T-helper 9 cell (primary cell): Measurements from ENCODE around the gene C19orf67.

Experiments
- DNase-seq: peaks from one replicate; pipeline ENCODE4 v3.0.0-alpha.2; 2020

C19orf67 gene

DNA sequence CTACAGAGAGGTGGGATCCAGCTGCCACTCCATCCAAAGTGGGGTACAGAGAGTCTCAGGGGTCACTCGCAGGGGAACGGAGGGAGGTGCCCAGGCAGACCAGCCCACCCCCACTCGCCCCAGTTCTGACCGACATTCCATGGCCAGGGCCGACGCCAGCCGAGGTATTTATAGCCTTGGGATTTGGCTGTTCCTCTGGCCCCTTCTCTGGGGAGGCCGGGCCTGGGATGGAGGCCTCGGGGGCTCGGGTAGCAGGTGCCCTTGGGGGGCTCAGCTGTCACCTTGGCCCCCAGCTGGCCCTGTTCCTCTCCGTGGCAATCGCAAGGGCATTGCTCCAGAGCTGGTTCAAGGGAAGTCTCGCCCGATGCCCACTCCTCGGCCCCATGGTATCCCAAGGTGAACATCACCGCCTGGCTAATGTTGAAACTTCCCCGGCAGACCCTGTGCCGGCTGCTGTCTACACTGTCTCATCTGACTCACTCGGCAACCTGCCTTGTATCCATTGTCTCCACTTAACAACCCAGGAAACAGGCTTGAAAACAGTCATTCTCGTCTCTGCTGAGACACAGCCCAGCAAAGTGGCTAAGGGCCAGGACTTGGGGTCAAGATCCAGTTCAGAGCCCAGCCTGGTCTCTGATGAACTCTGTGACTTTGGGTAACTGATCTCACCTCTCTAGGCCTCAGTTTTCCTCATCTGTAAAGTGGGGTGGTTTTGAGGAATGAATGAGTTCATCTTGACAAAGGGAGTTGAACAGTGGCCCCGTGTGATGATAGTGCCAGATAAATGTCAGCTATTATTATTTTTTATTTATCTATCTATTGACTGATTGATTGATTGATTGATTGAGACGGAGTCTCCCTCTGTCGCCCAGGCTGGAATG is 22.2 kb upstream of the C19orf67 start:
- no peak for DNase-seq

DNA sequence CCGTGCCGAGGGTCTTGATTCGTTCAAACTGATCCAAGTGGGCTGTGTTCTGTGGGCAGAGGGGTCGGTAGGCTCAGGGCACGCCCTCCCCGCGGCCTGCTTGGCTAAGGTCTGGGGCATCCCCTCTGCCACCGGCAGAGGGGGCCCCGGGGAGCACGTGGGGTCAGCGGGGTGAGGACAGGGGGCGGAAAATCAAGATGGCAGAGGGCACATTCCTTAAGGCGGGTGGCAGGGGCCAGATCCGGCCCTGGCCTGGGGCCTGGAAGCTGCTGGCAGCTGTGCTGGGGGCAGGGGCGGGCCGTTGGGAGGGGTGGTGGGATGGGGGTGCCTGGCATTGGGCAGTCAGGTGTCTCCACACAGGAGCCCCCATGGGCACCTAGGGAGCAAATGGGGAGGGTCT is 21.3 kb upstream of the C19orf67 start:
- DNase-seq = no peak

DNA sequence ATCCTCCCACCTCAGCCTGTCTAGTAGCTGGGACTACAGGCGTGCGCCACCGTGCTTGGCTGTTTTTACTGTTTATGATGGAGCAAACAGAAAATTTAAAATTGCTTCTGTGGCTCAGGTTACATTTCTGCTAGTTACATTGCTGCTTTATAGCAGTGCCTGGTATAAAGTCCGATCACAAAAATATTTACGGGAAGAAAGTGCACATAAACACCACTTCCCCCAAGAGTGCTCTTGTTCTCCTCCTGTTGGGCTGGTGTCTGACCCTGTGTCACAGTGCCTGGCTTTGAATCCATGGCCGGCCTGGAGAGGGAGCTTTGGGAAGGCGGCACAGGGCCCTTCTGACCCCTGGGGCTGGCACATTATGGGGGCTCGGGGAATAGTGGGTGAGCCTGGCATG is 20.1 kb upstream of the C19orf67 start:
- DNase-seq = no peak

DNA sequence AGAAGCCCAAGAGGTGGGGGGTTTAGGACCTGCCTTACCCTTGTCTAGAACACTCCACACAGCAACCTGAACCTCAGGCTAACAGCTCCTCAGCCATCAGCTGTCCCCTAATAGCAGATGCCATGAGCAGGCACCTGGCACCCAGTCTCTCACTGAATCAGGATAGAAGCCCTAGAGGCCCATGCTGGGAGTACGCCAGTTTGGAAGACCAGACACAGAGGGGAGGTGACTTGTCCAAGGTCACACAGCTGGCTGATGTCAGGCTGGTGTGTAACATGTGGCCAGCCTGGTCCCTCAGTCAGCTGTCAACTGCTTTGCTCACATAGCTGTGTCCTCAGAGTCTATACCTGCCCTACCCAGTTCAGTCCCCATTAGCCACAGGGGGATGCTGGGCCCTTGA is 17.7 kb upstream of the C19orf67 start:
- DNase-seq = no peak

DNA sequence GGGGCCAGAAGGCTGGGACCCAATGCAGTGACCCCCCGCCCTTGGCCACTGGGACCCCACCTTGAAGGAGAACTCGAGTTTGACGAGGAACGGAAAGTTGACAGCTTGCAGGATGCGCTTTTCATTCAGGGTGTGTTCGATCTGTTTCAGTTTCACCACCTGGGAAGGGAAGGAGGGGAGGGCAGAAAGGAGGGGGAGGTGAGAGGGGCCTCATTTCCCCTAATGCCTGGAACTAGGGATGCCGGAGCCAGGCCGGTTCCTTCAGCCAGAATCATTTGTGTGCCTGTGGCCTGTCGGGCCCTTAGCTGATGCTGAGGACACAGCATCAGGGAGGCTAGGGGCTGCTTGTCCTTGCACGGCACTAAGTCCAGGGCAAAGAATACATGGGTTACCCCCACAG is 17.2 kb upstream of the C19orf67 start:
- no peak for DNase-seq

DNA sequence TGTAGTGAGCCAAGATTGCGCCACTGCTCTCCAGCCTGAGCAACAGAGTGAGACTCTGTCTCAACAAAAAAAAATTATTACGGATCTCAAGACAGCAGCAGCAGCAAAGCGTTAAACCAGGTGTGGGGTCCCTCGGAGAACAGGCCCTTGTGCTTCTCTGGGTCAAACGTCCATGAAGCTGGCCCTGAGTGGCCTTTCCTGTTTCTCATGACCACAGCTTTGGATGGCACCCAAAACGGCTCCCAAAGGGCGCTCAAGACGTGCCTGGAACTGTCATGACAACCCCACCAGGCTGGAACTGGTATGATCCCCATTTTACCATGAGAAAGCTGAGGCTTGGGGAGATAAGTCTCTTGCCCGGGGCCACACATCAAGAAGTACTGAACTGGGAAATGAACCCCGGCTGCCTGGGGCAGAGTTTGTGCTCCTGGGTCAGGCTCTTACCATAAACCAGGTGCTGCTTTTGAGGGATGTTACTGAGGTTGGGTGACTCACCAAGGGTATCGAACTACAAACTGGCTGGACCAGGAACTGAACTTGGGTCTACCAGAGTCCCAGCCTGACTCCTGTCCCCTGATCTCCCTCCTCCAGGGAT is 16.6 kb upstream of the C19orf67 start:
- DNase-seq = no peak

DNA sequence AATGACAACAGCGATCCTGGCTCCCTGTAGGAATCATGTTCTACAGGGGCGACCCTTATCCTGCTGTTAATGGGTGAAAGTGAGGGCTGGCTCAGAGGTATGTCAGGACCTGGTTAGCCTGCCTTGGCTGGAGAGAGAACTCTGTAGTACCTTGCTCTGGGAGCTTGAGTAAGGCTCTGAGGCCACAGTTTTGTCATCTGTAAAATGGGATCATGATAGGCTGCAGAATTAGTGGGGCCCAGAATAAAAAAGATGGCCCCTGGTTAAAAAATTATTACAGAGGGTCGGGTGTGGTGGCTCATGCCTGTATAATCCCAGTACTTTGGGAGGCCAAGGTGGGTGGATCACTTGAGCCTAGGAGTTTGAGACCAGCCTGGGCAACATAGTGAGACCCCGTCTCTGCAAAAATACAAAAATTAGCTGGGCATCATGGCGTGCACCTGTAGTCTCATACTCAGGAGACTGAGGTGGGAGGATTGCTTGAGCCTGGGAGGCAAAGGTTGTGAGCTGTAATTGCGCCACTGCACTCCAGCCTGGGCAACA is 15.5 kb upstream of the C19orf67 start:
- DNase-seq = no peak

DNA sequence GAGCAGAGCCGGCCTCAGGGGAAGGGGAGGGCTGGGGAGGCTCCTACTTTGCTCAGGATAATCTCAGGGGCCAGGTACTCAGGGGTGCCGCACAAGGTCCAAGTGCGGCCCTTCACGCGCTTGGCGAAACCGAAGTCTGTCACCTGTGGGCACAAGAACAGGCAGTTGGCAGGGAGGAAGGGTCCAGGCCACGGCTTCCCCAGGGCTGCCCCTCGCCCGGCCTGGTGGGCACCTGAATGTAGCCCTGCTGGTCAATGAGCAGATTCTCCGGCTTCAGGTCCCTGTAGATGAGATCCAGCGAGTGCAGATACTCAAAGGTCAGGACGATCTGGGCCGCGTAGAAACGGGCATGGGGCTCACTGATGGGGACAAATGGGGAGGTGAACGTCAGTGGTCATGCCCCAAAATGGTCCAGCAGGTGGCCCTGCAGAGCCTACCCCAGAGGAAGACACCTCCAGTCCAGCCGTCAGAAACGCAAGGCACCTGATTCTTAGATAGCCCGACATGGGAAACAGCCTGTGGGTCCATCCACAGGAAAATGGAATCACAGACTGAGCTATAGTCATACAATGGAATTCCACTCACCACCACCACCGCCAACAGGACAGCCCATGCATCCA is 12.1 kb upstream of the C19orf67 start:
- no peak for DNase-seq

DNA sequence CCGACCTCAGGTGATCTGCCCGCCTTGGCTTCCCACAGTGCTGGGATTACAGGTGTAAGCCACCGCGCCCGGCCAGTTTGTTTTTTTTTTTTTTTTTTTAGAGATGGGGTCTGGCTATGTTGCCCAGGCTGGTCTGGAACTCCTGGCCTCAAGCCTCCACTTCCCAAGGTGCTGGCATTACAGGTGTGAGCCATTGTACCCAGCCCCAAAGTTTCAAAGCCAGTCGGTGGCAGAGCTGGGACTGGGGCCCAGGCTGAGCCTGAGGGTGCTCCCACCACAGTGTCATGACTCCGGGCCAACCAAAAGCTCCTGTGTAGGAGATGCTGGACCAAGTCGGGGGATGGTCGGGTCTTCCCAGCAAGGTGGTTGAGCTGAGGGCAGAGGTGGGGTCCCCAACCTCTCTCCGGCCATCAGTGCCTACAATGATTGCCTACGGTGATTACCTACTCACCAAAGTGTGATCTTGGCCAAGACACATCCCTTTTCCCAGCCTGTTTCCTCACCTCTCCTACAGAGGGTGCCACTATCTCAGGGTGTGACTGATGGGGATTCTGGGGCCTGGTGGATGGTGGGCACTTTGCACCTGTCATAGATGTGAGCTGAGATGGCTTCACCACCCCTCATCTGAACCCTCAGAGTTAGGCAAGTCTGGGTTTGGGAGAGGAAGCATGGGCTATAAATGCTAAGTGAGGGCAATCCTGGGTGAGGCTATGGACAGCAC is 10.8 kb upstream of the C19orf67 start:
- no peak for DNase-seq

DNA sequence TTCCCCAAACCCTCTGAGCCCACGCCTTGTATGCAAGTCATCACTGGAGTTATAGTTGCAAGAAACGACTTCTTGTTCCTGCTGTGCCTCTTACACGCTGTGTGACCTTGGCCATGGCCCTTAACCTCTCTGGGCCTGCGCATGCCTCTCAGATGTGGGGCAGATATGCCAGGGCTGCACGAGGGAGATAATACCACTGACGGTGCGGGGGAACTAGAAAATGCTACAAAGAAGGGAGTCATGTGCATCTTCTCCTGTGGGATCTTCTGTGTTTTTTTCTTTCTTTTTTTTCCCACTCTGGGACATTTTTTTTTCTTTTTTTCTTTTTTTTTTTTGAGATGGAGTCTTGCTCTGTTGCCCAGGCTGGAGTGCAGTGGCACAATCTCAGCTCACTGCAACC is 9.3 kb upstream of the C19orf67 start:
- DNase-seq = no peak

DNA sequence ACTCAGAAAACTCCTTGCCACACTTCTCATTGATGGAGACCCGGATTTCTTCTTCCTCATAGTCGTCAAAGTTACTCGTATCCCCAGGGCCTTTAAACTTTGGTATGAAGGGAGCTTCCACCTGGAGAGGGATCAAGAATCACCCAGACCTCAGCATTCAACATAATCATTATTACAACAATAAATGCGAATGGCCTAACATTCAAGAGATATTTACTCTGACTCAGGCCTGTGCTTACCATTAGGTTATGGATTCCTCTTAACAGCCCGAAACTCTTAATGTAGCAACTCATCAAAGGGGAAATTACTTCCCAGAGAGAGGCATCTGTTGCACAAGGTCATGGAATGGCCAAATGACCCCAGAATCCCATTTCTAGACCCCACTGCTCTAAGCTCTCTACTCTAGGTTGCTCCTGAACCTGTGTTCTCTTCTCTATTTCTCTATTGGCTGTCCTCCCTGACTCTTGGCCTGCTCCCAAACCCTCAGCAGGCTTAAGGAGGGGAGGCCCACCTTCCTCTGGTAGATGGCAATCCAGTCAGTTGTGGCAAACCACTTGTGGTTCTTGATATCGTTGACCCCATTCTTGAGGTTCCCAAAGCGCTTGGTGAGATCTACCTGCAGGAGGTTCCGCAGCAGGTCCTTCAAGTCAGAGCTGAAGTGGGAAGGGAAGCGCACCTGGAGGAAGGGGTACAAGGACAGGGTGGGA is 7.7 kb upstream of the C19orf67 start:
- DNase-seq = no peak

DNA sequence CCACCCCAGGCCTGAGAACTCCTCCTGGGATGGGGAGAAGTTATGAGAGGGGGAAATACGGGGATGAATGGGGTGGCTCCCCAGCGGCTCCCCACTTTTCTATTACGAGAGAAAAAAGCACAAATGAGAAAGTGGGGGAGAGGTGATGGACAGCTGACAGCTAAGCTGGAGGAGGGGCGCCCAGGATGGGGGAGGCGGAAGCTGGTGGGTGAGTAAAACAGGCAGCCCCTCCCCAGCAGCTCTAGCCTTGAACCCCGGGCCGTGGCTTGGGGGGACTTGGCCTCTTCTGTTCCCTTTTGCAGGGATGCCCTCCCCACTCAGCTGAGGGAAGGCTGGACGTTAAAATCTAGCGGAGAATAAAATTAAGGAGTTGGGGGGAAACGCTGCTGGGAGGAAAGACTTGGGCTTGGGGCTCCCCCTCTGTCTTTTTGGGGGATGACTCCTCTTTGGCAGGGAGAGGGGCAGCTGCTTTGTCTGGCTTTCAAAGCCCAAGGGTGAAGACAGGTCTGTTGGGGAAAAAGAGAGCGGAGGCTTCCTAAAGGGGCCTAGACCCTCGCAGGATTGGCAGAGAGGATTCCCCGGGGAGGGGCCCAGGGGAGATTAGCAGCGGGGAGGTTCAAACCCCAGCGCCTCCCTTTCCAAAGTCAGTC is 6.4 kb upstream of the C19orf67 start:
- no peak for DNase-seq

DNA sequence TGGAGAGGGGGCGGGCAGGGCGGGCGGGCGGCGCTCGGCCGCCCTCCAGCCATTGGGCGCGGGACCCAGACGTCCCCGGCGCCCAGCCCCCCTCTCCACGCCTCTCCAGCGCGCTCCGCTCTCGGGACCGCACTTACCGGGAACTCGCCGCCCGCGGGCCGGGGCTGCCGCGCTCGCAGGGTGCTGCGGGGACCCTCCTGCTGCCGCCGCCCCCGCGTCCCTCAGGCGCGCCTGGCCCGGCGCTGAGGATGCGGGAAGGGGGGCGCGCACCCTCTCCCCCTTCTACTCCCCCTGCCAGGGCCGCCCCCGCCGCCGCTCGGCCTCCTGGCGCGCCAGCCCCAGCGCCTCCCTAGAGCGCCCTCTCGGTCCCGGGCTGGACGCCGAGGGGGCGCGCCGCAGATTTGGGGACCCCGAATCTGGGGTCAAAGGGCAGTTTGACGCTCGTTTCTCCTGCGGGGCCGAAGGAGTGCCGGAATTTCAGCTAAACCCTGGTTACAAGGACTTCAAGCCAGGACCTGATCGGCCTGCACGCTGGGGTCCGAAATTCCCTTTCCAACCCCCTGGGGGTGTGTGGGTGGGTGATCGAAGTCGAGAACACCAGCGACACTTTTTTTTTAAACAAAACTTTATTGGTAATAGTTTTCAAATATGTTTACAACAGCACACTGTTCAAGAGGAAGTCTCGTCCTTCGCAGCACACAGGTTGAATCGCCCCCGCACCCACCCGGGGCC is 5.7 kb upstream of the C19orf67 start:
- DNase-seq = peak; percentile 40

DNA sequence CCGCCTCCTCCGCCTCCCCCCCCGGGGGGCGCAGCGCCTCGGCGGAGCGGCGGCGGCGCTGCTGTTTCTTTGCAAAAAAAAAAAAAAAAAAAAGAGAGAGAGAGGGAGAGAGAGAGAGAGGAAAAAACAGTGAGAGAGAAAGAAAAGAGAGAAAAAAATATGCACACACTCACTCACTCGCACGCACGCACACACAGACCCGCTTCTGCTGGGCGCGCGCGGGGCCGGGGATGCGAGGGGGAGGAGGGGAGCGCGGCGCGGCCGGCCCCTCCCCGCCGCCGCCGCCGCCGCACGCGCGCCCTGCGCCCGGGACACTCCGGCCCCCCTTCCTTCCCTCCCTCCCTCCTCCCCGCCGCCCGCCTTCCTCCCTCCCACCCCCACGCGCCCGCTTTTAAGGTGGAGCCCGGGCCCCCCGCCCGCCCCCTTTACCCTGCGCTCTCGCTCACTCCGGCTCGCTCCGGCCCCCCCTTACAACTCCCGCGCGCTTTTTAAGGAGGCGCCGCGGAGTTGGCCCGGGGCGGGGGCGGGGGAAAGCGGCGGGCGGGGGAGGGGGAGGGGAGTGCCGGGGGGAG is 5.0 kb upstream of the C19orf67 start, which contains the start of gene SAMD1:
Gene SAMD1 (minus strand): TSS at position 243 of the 572 bp plus-strand sequence.
- DNase-seq = peak; percentile 83

DNA sequence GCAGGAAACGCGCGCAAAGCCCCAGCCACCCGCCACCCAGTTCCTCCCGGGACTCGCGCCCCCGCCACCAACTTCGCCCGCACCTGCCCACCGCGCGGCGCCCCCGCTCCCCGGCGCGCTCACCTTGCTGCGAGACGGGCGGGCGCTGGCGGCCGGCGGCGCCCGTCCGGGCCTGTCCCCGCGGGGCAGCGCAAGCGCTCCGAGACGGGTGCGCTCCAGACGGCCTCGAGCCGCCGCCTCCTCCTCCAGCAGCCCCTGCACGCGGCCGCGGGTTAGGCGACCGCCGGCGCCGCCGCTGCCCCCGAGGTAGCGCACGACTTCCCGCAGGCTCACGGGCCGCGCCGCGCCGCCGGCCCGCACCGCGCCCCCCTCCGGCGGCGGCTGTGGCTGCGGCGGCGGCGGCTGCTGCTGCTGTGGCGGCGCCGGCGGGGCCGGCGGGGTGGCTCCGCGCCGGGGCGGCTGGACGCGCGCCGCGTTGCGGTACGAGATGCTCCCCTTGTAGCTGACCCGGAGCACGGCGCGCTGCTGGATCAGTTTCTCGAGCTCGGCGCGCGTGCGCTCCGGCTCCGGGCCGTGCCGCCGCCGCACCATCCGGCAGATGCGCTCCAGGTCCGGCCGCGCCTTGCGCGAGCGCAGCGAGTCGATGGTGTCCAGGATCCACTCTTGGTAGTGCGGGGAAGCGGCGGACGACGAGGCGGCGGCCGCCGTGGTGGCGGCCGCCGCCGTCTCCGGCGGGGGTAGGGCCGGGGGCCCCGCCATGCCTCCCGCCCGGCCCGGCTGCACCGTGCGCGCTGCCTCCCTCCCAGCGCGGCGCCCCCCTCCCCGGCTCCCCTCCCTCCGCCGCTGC is 4.3 kb upstream of the C19orf67 start:
- peak; percentile 41 for DNase-seq

DNA sequence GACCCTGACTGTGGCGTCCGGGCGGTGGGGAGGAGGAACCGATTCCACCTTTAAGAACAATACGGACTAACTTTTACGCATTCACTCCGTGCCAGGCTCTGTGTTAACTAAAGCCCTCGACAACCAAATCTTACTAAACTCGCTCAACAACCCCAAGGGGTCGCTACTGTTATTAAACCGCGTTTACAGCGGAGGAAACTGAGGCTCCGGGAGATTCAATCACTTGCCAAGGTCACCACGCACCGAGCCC is 3.8 kb upstream of the C19orf67 start:
- no peak for DNase-seq

DNA sequence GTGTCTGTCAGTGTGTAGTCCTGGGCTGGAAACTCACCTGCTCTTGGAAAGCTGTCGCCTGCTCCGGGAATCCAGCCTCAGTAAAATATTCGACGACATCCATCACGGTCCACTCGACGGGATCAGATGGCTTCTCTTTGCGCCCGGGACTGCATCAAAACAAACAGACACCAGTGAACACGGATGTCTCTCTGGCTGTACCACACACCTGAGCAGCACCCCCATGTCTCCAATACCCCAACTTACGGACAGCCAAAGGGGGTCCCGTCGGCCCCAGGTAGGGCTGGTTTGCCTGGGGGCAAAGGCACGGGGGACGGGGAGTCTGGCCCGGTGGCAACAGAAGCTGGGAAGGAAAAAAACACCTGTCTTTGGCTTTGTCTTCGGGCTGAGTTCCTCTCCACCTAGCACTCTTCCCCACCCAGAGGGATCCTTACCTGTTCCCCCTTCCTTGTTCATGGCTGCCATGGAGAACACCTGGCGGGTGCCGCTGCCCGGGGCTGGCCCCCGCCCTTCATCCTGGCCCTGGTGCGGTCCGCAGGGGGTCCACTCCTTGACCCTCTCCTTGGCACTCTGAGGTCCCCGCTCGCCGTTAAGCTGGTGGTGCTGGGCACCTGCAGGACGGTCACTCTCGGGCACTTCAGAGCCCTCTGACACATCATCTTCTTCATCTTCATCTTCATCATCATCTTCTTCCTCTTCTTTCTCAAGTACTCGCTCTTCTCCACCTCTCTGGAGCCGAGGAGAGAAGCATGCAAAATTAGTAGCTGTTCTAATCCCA is 3.2 kb upstream of the C19orf67 start:
- DNase-seq = no peak

DNA sequence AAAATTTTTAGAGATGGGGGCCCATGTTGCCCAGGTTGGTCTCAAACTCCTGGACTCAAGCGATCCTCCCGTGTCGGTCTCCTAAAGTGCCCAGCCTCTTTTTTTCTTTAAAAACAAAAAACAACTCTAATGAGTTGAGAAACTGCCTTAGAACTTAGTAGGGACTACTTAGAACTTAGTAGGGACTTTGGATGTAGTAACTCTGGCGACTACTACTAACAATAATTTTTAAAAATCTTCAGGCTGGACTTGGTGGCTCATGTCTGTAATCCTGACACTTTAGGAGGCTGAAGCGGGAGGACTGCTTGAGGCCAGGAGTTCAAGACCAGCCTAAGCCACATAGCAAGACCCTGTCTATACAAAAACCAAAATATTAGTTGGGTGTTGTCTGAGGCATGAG is 515 bp upstream of the C19orf67 start:
- no peak for DNase-seq

DNA sequence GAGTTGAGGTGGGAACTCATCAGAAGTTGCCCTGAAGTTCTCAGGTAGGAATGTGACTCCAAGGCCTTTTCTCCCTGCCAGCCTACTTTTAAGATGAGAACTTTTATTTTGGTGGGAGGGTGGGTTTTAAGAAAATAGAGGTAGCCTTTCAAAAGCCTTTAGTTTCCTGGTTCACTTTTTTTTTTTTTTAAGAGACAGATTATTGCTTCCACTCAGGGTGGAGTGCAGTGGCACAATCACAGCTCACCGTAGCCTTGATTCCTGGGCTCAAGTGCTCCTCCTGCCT is 3.0 kb downstream of the C19orf67 start:
- DNase-seq = no peak
